ENCODE results near the gene RIPOR3. TPM values are rescaled to one million over a fixed set of nuclear protein-coding genes. Genes with fewer than 3 reads are reported as not detected.
A peak's percentile ranks its signal among the peaks of the same experiment; 100 is the strongest.

Gene RIPOR3
- total RNA-seq, 1 experiment from 2014 or later = 0.46 TPM

GRCh38 chr20:50611128-50611810 lies 80.1 kb downstream of the RIPOR3 start:
- H3K4me1 Mint-ChIP-seq = peaks cover 10 to 18% of the 10 kb centered on the region in 2 experiments
- no peak overlapping the region for H4K91ac ChIP-seq (ENCODE audit: insufficient read length, low read depth, low read length)
- H3T11ph ChIP-seq (ENCODE audit: low read length) = no peak overlapping the region
- H2BK120ac ChIP-seq (ENCODE audit: low read depth, low read length, poor library complexity, severe bottlenecking) = no peak overlapping the region
- H2BK12ac ChIP-seq (ENCODE audit: insufficient read length, low read depth, low read length) = no peak overlapping the region
- H3K27ac Mint-ChIP-seq = peak overlapping the region in 1 of 3 experiments; percentile 44; a peak in 1 of 7 replicates
- no peak overlapping the region; the same call in 1 of the 2 replicates for H2BK15ac ChIP-seq (ENCODE audit: low read depth, low read length)
- H2BK20ac ChIP-seq (ENCODE audit: low read depth, low read length, poor library complexity, severe bottlenecking) = no peak overlapping the region
- H3K14ac ChIP-seq (ENCODE audit: insufficient read depth, low read length) = no peak overlapping the region; the same call in 1 of the 2 replicates
- no peak for TF ChIP-seq CTCF (conservative IDR thresholded peaks at IDR 0.05)
- H3K27ac ChIP-seq (ENCODE audit: insufficient read length, low read depth, low read length) = peak overlapping the region; percentile 10
- no peaks in the 10 kb centered on the region for H4K20me1 ChIP-seq (ENCODE audit: control insufficient read depth, insufficient read depth, insufficient read length)
- no peaks in the 10 kb centered on the region for H3K27me3 ChIP-seq (ENCODE audit: insufficient read depth, low read length)
- H4K5ac ChIP-seq (ENCODE audit: insufficient read length, low read depth, low read length) = no peak overlapping the region
- no peaks in the 10 kb centered on the region for H3K79me2 ChIP-seq (ENCODE audit: insufficient read depth, low read length)
- no peaks in the 10 kb centered on the region for H3K79me1 ChIP-seq (ENCODE audit: insufficient read depth, low read depth, low read length, poor library complexity, severe bottlenecking)
- peak overlapping the region; percentile 19 for H3K9ac ChIP-seq (ENCODE audit: extremely low read depth, insufficient read length, low read length)
- H3K27me3 Mint-ChIP-seq (ENCODE audit: low read depth) = no peaks in the 10 kb centered on the region; the same call in 1 of the 2 replicates
- H3K36me3 Mint-ChIP-seq (ENCODE audit: insufficient read depth in 1 of 3, low read depth in 3 of 3) = no peaks in the 10 kb centered on the region
- H3K23me2 ChIP-seq (ENCODE audit: insufficient read length, low read depth, low read length, poor library complexity, severe bottlenecking) = no peaks in the 10 kb centered on the region
- no peak overlapping the region for H3K4me3 Mint-ChIP-seq
- H3K56ac ChIP-seq (ENCODE audit: insufficient read length, low read depth, low read length) = no peak overlapping the region
- H2AK5ac ChIP-seq (ENCODE audit: insufficient read length, low read length) = no peak overlapping the region
- H3K4ac ChIP-seq (ENCODE audit: low read depth, low read length) = no peak overlapping the region
- H3K4me2 ChIP-seq (ENCODE audit: insufficient read depth, insufficient read length, low read length) = no peak overlapping the region
- WGBS (ENCODE audit: extremely low coverage, insufficient read length, low lambda C conversion rate) = no CpG with 5 or more reads among the region's 15 CpGs
- H3K4me1 ChIP-seq (ENCODE audit: insufficient read depth, low read length) = no peaks in the 10 kb centered on the region; the same call in 1 of the 2 replicates
- H3K18ac ChIP-seq (ENCODE audit: insufficient read length, low read depth, low read length) = no peak overlapping the region
- no peaks in the 10 kb centered on the region for H3K9me3 Mint-ChIP-seq
- no peak overlapping the region for H4K8ac ChIP-seq (replicated peaks; ENCODE audit: insufficient read length, low read depth, low read length)
- DNase-seq = no peak
- no peak overlapping the region for H2AFZ ChIP-seq (ENCODE audit: low read length)
- no peak overlapping the region for H3K23ac ChIP-seq (ENCODE audit: insufficient read length, low read depth, low read length)
- H3K9me3 ChIP-seq (ENCODE audit: control insufficient read depth, low read depth, low read length) = no peaks in the 10 kb centered on the region
- no peak overlapping the region for H2BK5ac ChIP-seq (ENCODE audit: insufficient read length, low read length)
